PC-3 (cell line): ENCODE results near the gene PRLR. TPM values are rescaled to one million over a fixed set of nuclear protein-coding genes. Genes with fewer than 3 reads are reported as not detected.
"Not testable (repeated sequence)": the region's sequence is repeated elsewhere in the genome, so short reads cannot be mapped to it uniquely, and the experiment has no call there.

ENCODE experiments used
- ATAC-seq: fragments of 200-7000 bp; cut with Tn5 transposase; 2 replicates; pipeline ENCODE4 v1.9.1; 2020; ENCODE audit warnings: mild to moderate bottlenecking, moderate library complexity
- BruUV-seq: library from RNA; stranded (reverse); fragments of 400-500 nt; replicated peaks from 2 replicates; lab custom pipeline; 2021; lab: Mats Ljungman, UMichigan
- CTCF ChIA-PET: fragments of 300-600 bp; sonication (Branson Sonifier 250); formaldehyde crosslinking; loops from one replicate; lab custom pipeline; 2022; ENCODE audit warnings: antibody characterized with exemption; lab: Charles Lee
- POLR2A ChIA-PET: fragments of 300-600 bp; sonication (Branson Sonifier 250); formaldehyde crosslinking; loops from one replicate; lab custom pipeline; 2022; ENCODE audit warnings: antibody characterized with exemption; ENCODE audit not compliant: unreplicated experiment; lab: Charles Lee
- DNase-seq: peaks from one replicate; pipeline ENCODE4 v3.0.0-alpha.2; 2015
- H2AFZ ChIP-seq: fragments of 300-600 bp; sonication (generic); 2 replicates; pipeline ENCODE4 v1.6.0; 2016; ENCODE audit warnings: antibody characterized with exemption, low read length
- H3F3A ChIP-seq: fragments of 300-600 bp; sonication (generic); one replicate; pipeline ENCODE4 v1.6.0; 2017; ENCODE audit warnings: antibody characterized with exemption, low read length, control low read depth, mild to moderate bottlenecking; ENCODE audit not compliant: unreplicated experiment
- H3K27ac ChIP-seq: fragments of 300-600 bp; sonication (generic); 2 replicates; pipeline ENCODE4 v1.5.1; 2016; ENCODE audit warnings: mild to moderate bottlenecking, low read length
- H3K27me3 ChIP-seq: fragments of 300-600 bp; sonication (generic); 2 replicates; pipeline ENCODE4 v1.6.1; 2016; ENCODE audit warnings: low read length, mixed read lengths
- H3K36me3 ChIP-seq: fragments of 300-600 bp; sonication (generic); 2 replicates; pipeline ENCODE4 v1.6.1; 2016; ENCODE audit warnings: low read depth, mixed run types, low read length, mixed read lengths
- H3K4me1 ChIP-seq: fragments of 300-600 bp; sonication (generic); 2 replicates; pipeline ENCODE4 v1.5.1; 2016; ENCODE audit warnings: low read length; ENCODE audit not compliant: insufficient read depth
- H3K4me2 ChIP-seq: fragments of 300-600 bp; sonication (generic); 2 replicates; pipeline ENCODE4 v1.6.0; 2016; ENCODE audit warnings: low read length
- H3K4me3 ChIP-seq: fragments of 300-600 bp; sonication (generic); 2 replicates; pipeline ENCODE4 v1.5.1; 2016; ENCODE audit warnings: mild to moderate bottlenecking, low read length, mixed read lengths
- H3K79me2 ChIP-seq: fragments of 300-600 bp; sonication (generic); 2 replicates; pipeline ENCODE4 v1.6.1; 2017; ENCODE audit warnings: low read length, mixed read lengths
- H3K9ac ChIP-seq: fragments of 300-600 bp; sonication (generic); 2 replicates; pipeline ENCODE4 v1.6.0; 2016; ENCODE audit warnings: mild to moderate bottlenecking, low read length
- H3K9me2 ChIP-seq: fragments of 300-600 bp; sonication (generic); replicated peaks from 2 replicates; pipeline ENCODE4 v1.6.1; 2016; ENCODE audit warnings: mixed run types, low read length, mixed read lengths
- H3K9me3 ChIP-seq: fragments of 300-600 bp; sonication (generic); 2 replicates; pipeline ENCODE4 v1.6.1; 2016; ENCODE audit warnings: low read length, mixed read lengths
- H4K20me1 ChIP-seq: fragments of 300-600 bp; sonication (generic); 2 replicates; pipeline ENCODE4 v1.6.1; 2016; ENCODE audit warnings: low read length, mixed read lengths
- EZH2 ChIP-seq: fragments of 300-600 bp; sonication (generic); IDR thresholded peaks from one replicate; pipeline ENCODE4 v1.6.1; 2017; ENCODE audit warnings: antibody characterized with exemption, mild to moderate bottlenecking, low read length; ENCODE audit not compliant: unreplicated experiment
- EZH2phosphoT487 ChIP-seq: fragments of 300-600 bp; sonication (generic); IDR thresholded peaks from 2 replicates; pipeline ENCODE4 v1.6.1; 2018; ENCODE audit warnings: mild to moderate bottlenecking, antibody characterized with exemption, low read length, borderline replicate concordance
- intact Hi-C: fragments of 100-400 bp; cut with micrococcal nuclease; formaldehyde crosslinking; loops from 2 replicates; pipeline ENCODE4 v1.9.0; 2023
- total RNA-seq: library from RNA; depleted of rRNA; stranded (reverse); fragments of >200 nt; gene quantifications from 2 replicates; pipeline ENCODE4 v1.2.3, GENCODE V29; 2014
- TF ChIP-seq, protein P1 (sequence below): fragments of 300-600 bp; sonication (generic); conservative IDR thresholded peaks from 2 replicates; pipeline ENCODE4 v1.5.1; 2017; ENCODE audit warnings: antibody characterized with exemption, low read depth, mild to moderate bottlenecking, low read length

The PRLR gene
- total RNA-seq, 1 experiment from 2014 or later: 0.29 TPM

GRCh38 chr5:35192506-35192905 lies 37.8 kb downstream of the PRLR start:
- ChIA-PET CTCF (no interaction called here), POLR2A (no interaction called here)
- Histone ChIP-seq H2AFZ (no peak overlapping the region), H3K4me1 (no peaks in the 10 kb centered on the region), H4K20me1 (no peaks in the 10 kb centered on the region), H3K27ac (no peak overlapping the region), H3F3A (no peaks in the 10 kb centered on the region), H3K79me2 (no peaks in the 10 kb centered on the region), H3K27me3 (peaks cover 77% of the 10 kb centered on the region), H3K4me2 (no peak overlapping the region), H3K36me3 (no peaks in the 10 kb centered on the region), H3K9ac (no peak overlapping the region), H3K9me3 (no peaks in the 10 kb centered on the region), H3K4me3 (no peak overlapping the region), H3K9me2 (no peaks in the 10 kb centered on the region)
- no peak for DNase-seq
- TF ChIP-seq EZH2: no peak
- TF ChIP-seq, protein P1, sequence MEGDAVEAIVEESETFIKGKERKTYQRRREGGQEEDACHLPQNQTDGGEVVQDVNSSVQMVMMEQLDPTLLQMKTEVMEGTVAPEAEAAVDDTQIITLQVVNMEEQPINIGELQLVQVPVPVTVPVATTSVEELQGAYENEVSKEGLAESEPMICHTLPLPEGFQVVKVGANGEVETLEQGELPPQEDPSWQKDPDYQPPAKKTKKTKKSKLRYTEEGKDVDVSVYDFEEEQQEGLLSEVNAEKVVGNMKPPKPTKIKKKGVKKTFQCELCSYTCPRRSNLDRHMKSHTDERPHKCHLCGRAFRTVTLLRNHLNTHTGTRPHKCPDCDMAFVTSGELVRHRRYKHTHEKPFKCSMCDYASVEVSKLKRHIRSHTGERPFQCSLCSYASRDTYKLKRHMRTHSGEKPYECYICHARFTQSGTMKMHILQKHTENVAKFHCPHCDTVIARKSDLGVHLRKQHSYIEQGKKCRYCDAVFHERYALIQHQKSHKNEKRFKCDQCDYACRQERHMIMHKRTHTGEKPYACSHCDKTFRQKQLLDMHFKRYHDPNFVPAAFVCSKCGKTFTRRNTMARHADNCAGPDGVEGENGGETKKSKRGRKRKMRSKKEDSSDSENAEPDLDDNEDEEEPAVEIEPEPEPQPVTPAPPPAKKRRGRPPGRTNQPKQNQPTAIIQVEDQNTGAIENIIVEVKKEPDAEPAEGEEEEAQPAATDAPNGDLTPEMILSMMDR: no peak
- no peak for TF ChIP-seq EZH2phosphoT487
- ATAC-seq: no peak
- no TSS peak for BruUV-seq
- intact Hi-C loops: no loop called here

GRCh38 chr5:35189801-35190200 lies 40.5 kb downstream of the PRLR start:
- H3K4me1 ChIP-seq, H3K9me3 ChIP-seq, BruUV-seq, H3K27ac ChIP-seq, intact Hi-C loops, H4K20me1 ChIP-seq, H2AFZ ChIP-seq, CTCF ChIA-PET, POLR2A ChIA-PET, DNase-seq, H3F3A ChIP-seq, ATAC-seq, H3K79me2 ChIP-seq, H3K36me3 ChIP-seq, H3K4me3 ChIP-seq, H3K4me2 ChIP-seq, H3K9me2 ChIP-seq, H3K9ac ChIP-seq: not testable (repeated sequence)
- H3K27me3 ChIP-seq: peaks cover 72% of the 10 kb centered on the region

DNA sequence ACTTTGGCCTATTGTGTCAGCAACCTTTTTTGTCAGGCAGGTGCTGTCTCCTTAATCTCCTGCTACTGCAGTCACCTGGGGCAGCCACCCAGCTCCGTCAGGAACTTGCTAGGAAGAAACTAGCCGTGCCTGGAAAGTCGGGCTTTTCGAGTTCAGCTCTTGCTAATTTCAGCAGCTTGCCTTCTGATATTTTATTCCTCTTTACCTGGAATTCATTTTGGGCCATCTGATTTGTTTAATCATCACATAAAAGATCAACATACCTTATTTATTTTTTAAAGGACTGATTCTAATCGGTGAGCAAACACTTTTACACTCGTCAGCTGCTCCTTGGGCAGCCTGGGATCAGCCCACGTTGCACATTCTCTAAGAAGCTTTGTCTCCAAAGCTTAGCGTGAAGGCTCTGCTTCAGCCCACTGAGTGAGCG lies 42.2 kb downstream of the PRLR start:
- Histone ChIP-seq H3K9ac (no peak overlapping the region), H3K4me3 (no peak overlapping the region), H3K4me1 (no peaks in the 10 kb centered on the region), H4K20me1 (no peaks in the 10 kb centered on the region), H3K27ac (no peak overlapping the region), H3K79me2 (no peaks in the 10 kb centered on the region), H3K9me3 (no peaks in the 10 kb centered on the region), H2AFZ (peak overlapping the region; percentile 33; the same call in 1 of the 2 replicates), H3K9me2 (no peaks in the 10 kb centered on the region), H3K4me2 (peak overlapping the region; percentile 32), H3K27me3 (peaks cover 64% of the 10 kb centered on the region), H3F3A (no peaks in the 10 kb centered on the region), H3K36me3 (no peaks in the 10 kb centered on the region; the same call in 1 of the 2 replicates)
- intact Hi-C loops: no loop called here
- POLR2A ChIA-PET: interaction anchor here (0.7 kb wide), 1 partner anchor 58 kb away, joined by 4 read pairs; no protein-coding TSS in a partner anchor
- DNase-seq (peak; percentile 28), ATAC-seq (peak; percentile 31; the same call in 1 of the 2 replicates)
- CTCF ChIA-PET: no interaction called here
- TF ChIP-seq EZH2phosphoT487 (no peak), EZH2 (no peak)
- TF ChIP-seq, protein P1: no peak
- no TSS peak for BruUV-seq

DNA sequence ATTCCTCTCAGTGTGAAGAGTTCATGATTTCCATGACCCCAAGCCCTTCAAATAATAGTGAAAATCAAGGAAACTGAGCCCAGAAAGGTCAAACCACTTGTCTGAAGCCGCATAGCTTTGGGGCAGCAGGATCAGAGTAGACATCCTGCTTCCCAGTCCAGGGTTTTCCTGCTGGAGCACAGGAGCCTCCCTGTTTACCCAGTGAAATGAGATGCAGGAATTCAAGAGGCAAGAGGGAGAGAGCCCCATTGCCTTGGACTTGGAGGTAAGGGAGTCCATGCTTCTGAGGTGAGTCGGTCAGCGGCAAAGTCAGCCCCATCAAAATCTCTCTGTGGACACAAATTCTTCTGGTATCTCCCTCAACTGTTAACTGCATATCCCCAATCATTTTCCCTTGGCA lies 42.7 kb downstream of the PRLR start:
- H3K27me3 ChIP-seq: peaks cover 59% of the 10 kb centered on the region
- DNase-seq, BruUV-seq, CTCF ChIA-PET, H3K4me3 ChIP-seq, H2AFZ ChIP-seq, H3K9ac ChIP-seq, H3K36me3 ChIP-seq, ATAC-seq, H3K27ac ChIP-seq, H3F3A ChIP-seq, H3K79me2 ChIP-seq, H4K20me1 ChIP-seq, H3K9me2 ChIP-seq, H3K9me3 ChIP-seq, intact Hi-C loops, POLR2A ChIA-PET, H3K4me1 ChIP-seq: not testable (repeated sequence)
- peak overlapping the region; percentile 32 for H3K4me2 ChIP-seq
